Neural crest cell (in vitro differentiated cells): Measurements from ENCODE around the gene CGB1. TPM values are rescaled to one million over a fixed set of nuclear protein-coding genes. Genes with fewer than 3 reads are reported as not detected.
A peak's percentile ranks its signal among the peaks of the same experiment; 100 is the strongest.

ENCODE experiments used
- DNase-seq: peaks from one replicate; pipeline ENCODE4 v3.0.0; 2021; ENCODE audit warnings: low read depth, mixed read lengths, low spot score
- H3K27ac Mint-ChIP-seq: one replicate; pipeline ENCODE4 v1.8.0; 2021; ENCODE audit warnings: mild to moderate bottlenecking, mixed read lengths; ENCODE audit not compliant: unreplicated experiment
- H3K27me3 Mint-ChIP-seq: 2 replicates; pipeline ENCODE4 v1.8.0; 2021; ENCODE audit warnings: low read depth, mild to moderate bottlenecking, mixed read lengths
- H3K36me3 Mint-ChIP-seq: 2 replicates; pipeline ENCODE4 v1.8.0; 2021; ENCODE audit warnings: low read depth, mild to moderate bottlenecking, mixed read lengths
- H3K4me1 Mint-ChIP-seq: 2 replicates; pipeline ENCODE4 v1.8.0; 2021; ENCODE audit warnings: mixed read lengths
- H3K4me3 Mint-ChIP-seq: one replicate; pipeline ENCODE4 v1.8.0; 2021; ENCODE audit warnings: mild to moderate bottlenecking, mixed read lengths
- H3K9me3 Mint-ChIP-seq: 2 replicates; pipeline ENCODE4 v1.8.0; 2021; ENCODE audit warnings: mixed read lengths
- CTCF ChIP-seq: fragments of 200-600 bp; sonication (generic); conservative IDR thresholded peaks from 2 replicates; pipeline ENCODE4 v1.5.0; 2021; ENCODE audit warnings: antibody characterized with exemption, mild to moderate bottlenecking
- total RNA-seq: library from RNA; stranded (reverse); gene quantifications from 2 replicates; pipeline ENCODE4 v1.2.1, GENCODE V29; 2021

CGB1 gene
- total RNA-seq, 1 donor from 2014 or later: not detected

DNA sequence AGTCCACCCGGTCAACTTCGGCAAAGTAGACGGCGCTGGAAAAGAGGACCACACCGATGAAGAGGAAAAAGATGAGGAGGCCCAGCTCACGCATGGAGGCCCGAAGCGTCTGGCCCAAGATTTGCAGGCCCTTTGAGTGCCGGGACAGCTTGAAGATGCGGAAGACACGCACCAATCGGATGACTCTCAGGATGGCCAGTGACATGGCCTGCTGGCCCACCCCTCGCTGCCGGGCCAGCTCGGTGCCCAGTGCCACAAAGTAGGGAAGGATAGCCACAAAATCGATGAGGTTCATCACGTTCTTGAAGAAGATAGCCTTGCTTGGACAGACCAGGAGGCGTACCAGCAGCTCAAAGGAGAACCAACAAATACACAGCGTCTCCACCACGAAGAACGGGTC is 33.7 kb upstream of the CGB1 start:
- Mint-ChIP-seq H3K4me3 (no peak overlapping the region), H3K27me3 (peaks cover 90% of the 10 kb centered on the region), H3K9me3 (peaks cover 13% of the 10 kb centered on the region), H3K27ac (no peak overlapping the region), H3K4me1 (peaks cover 5% of the 10 kb centered on the region), H3K36me3 (no peaks in the 10 kb centered on the region)
- TF ChIP-seq CTCF: no peak
- no peak for DNase-seq

- Mint-ChIP-seq H3K9me3 (peaks cover 13% of the 10 kb centered on the region), H3K27me3 (peaks cover 89% of the 10 kb centered on the region), H3K27ac (no peak overlapping the region)
Measured at GRCh38 chr19:49069026-49069425, 32.3 kb upstream of the CGB1 start.

GRCh38 chr19:49067554-49067953 is 30.9 kb upstream of the CGB1 start:
- H3K4me3 Mint-ChIP-seq: no peak overlapping the region
- no peaks in the 10 kb centered on the region for H3K36me3 Mint-ChIP-seq
- H3K27ac Mint-ChIP-seq: no peak overlapping the region
- H3K4me1 Mint-ChIP-seq: no peaks in the 10 kb centered on the region
- no peak for TF ChIP-seq CTCF
- DNase-seq: no peak
- peaks cover 86% of the 10 kb centered on the region for H3K27me3 Mint-ChIP-seq
- H3K9me3 Mint-ChIP-seq: peaks cover 13% of the 10 kb centered on the region

More at GRCh38 chr19:49069026-49069425, 32.3 kb upstream of the CGB1 start:
- Mint-ChIP-seq H3K4me1 (peaks cover 5% of the 10 kb centered on the region), H3K4me3 (no peak overlapping the region), H3K36me3 (no peaks in the 10 kb centered on the region)
- TF ChIP-seq CTCF: no peak
- no peak for DNase-seq

GRCh38 chr19:49065905-49066512 is 29.3 kb upstream of the CGB1 start:
- no peak for DNase-seq
- Mint-ChIP-seq H3K27me3 (peaks cover 80% of the 10 kb centered on the region), H3K9me3 (peaks cover 13% of the 10 kb centered on the region), H3K4me3 (peak overlapping the region; percentile 66), H3K4me1 (no peaks in the 10 kb centered on the region), H3K27ac (no peak overlapping the region), H3K36me3 (no peaks in the 10 kb centered on the region)
- TF ChIP-seq CTCF: no peak

DNA sequence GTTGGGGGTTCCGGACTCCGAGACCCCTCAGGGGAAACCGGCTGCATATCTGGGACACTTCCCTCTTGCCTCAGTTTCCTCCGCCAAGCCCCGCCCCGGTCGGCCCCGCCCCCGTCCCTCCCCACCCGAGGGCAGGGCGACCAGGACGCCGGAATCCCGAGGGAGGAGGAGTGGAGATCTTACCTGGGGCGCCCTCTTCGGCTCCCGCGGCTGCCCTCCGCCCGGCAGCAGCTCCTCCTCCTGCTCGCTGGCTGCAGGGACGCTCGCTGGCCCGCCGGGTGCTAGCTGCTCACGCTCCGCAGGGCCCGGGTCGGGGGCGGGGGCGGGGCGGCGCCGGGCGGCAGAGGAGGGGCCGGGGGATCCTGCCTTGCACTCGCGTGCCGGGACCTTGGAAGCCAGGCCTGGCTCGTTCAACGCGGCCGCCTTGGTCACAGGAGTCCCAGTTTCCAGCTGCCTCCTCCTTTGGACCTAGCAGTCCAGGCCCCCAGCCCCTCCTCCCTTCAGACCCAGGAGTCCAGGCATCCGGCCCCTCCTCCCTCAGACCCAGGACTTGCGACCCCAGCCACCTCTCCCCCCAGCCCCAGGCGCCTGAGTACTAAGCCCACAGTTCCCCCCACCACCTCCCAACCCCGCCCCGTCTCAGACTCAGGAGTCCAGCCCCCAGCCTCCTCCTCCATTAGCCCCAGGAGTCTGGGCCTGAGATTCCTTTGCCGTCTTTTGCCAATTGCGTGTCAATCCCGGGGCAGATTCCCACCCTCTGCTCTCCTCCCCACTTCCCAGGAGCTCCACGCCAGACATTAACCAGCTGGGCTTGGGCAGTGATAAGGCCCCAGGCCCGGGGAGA is 28.3 kb upstream of the CGB1 start, which contains the start of gene NTF4:
Gene NTF4, minus strand, starts transcription at position 51 of the 844 bp plus-strand sequence. CDS start 2,821 bp downstream, outside the sequence.
- H3K27ac Mint-ChIP-seq: no peak within 1 kb of the TSS

More for the DNA sequence above, 28.3 kb upstream of the CGB1 start, which contains the start of gene NTF4:
- DNase-seq: peak; percentile 56
- H3K4me1 Mint-ChIP-seq: no peaks in the 10 kb centered on the region
- no peaks in the 10 kb centered on the region for H3K36me3 Mint-ChIP-seq
- H3K4me3 Mint-ChIP-seq: no peak within 1 kb of the TSS
- no peak for TF ChIP-seq CTCF
- H3K9me3 Mint-ChIP-seq: peaks cover 8% of the 10 kb centered on the region
- H3K27me3 Mint-ChIP-seq: peaks cover 80% of the 10 kb centered on the region
